HG03280 (cell line): ENCODE measurements around the gene MAGT1.
"Not testable (repeated sequence)": the region's sequence is repeated elsewhere in the genome, so short reads cannot be mapped to it uniquely, and the experiment has no call there.

Source experiments
- ATAC-seq: cut with Tn5 transposase; IDR thresholded peaks from one replicate; pipeline ENCODE4 v1.9.1; 2021; ENCODE audit warnings: mild to moderate bottlenecking, moderate library complexity; ENCODE audit not compliant: unreplicated experiment

The MAGT1 gene

DNA sequence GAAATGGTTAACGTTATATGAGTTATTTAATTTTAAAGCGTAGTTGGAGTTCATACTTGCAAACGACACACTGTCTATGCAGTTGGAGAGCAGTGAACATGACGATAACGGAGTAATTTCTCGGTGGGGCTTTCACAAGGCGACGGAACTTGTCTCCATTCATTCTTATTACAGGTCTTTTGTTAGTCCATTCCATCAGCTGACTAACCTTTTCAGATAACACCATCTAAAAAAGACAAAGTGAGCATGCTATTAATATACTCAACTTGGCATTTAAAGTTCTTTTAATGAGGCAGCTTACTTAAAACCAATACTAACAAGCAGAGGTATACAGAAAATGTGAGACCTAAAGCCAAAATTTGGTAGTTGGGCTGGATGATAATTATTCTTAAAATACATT, 19.9 kb downstream of the MAGT1 start:
- ATAC-seq = no peak

DNA sequence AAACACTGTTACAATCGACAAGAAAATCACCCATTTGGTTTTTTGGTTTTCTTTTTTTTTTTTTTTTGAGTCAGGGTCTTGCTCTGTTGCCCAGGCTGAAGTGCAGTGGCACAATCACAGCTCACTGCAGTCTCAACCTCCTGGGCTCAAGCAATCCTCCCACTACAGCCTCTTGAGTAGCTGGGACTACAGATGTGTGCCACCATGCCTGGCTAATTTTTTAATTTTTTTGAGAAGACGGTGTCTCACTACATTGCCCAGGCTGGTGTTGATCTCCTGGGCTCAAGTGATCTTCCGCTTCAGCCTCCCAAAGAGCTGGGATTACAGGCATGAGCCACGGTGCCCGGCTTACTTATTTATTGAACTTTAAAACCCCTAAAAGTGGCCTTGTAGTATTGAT, 63.7 kb downstream of the MAGT1 start:
- ATAC-seq = not testable (repeated sequence)

DNA sequence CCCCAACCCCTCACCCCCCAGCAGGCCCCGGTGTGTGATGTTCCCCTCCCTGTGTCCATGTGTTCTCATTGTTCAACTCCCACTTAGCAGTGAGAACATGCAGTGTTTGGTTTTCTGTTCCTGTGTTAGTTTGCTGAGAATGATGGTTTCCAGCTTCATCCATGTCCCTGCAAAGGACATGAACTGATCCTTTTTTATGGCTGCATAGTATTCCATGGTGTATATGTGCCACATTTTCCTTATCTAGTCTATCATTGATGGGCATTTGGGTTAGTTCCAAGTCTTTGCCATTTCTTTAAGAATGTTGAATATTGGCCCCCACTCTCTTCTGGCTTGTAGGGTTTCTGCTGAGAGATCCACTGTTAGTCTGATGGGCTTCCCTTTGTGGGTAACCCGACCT, 73.2 kb downstream of the MAGT1 start:
- not testable (repeated sequence) for ATAC-seq

DNA sequence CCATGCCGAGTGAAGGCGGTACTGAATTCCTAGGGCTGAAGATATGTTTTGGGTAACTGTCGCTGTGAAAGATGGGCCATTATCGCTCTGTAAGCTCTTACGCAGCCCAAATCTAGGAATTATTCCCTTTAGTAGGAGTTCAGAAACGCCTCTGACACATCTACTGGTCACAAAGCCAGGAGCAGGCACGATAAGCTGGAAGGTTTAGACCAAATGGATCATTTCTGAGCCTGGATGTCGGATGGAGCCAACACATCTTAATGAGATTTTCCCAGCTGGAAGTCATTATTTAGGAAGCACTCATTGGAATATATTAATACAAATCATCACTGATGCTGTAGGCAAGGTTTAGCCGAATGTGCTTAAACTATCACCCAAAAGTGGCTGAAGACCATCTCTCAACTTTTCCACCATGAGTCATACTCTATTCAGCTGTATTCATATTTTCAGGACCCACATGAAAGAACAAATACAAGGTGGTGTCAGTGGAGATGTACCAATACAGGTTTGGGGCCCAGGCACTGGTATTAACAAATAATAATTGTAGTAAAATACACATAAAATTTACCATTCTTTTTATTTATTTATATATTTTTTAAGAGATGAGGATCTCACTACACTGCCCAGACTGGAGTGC, 75.0 kb downstream of the MAGT1 start:
- no peak for ATAC-seq

DNA sequence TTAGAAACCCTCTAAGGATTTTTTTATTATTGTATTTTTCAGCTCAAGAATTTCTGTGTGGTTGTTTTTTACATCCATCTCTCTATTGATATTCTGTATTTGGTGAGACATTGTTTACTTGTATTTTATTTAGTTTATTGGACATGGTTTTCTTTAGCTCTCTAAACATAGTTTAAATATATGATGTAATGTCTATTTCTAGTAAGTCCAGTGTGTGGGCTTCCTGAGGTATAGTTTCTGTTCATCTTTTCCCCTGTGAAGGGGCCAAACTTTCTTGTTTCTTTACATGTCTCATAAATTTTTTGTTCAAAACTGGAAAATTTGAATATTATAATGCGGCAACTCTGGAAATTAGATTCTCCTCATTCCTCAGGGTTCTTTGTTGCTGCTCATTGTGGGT, 81.0 kb downstream of the MAGT1 start:
- ATAC-seq = no peak

DNA sequence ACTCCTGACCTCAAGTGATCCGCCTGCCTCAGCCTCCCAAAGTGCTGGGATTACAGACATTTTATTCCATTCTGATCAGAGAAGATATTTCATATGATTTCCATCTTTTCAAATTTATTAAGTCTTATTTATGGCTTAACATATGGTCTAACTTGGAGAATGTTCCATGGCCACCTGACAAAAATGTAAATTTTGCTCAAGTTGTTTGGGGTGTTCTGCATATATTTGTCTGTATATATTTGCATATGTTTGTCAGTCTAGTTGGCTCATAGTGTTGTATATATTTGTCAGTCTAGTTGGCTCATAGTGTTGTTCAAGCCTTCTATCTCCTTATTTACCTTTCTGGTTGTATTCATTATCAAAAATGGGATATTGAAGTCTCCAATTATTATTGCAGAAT, 93.0 kb downstream of the MAGT1 start:
- no peak for ATAC-seq

DNA sequence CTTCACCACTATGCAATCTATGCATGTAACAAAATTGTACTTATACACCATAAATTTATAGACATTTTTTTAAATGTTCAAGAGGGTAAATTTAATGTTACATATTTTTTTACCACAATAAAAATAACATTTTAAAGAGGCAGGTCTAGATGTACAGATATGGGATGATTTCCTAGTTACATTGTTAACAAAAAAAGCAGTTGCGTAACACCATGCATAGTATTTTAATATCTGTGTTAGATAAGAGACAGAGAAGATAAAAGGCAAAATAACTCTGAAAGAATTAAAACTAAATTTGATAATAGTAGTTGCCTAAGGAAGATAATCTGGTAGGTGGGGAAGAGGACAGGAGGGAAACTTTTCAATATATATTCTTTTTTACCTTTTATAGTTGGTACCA, 100.1 kb downstream of the MAGT1 start:
- no peak for ATAC-seq

DNA sequence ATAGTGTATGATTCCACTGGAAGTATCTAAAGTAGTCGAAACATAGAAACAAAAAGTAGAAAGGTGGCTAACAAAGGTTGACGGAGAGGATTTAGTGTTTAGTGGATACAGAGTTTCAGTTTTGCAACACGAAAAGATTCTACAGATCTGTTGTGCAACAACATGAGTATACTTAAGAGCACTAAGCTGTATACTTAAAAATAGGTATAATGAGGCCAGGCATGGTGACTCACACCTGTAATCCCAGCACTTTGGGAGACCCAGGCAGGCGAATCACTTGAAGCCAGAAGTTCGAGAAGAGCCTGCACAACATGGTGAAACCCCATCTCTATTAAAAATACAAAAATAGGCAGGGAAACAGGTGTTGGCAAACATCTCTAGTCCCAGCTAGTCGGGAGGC, 101.3 kb downstream of the MAGT1 start:
- no peak for ATAC-seq

DNA sequence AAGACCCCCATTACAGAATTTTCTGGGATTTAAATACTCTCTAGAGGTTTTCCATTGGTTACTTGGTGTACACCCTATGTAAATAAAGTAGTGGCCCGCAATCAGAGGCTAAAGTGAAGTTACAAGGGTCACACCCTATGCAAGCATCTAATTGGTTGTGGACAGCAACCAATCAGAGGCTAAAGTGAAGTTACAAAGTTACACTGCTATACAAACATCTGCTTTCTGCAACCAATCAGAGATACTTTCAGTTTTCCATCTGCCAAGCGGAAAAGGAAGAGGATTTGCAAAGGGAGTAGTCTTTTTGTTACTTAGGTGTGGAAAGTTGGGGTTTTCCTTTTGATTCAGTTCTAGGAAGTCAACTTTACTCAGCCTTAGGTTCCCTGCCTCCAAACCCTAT, 107.2 kb downstream of the MAGT1 start:
- ATAC-seq = no peak

DNA sequence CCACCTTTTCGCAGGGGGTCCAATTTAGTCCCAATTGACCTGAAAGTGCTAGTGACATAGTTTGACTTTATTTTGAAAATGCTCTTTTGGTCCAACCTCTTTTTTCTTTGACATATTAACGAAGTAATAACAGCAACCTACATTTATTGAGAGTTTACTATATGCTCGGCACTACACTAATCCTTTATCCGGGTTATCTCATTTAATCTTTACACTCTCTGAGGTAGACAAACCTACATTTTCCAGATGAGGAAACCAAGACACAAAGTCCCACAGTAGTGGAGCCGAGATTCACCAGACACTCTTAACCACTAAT, 108.9 kb downstream of the MAGT1 start:
- ATAC-seq = peak; percentile 13

DNA sequence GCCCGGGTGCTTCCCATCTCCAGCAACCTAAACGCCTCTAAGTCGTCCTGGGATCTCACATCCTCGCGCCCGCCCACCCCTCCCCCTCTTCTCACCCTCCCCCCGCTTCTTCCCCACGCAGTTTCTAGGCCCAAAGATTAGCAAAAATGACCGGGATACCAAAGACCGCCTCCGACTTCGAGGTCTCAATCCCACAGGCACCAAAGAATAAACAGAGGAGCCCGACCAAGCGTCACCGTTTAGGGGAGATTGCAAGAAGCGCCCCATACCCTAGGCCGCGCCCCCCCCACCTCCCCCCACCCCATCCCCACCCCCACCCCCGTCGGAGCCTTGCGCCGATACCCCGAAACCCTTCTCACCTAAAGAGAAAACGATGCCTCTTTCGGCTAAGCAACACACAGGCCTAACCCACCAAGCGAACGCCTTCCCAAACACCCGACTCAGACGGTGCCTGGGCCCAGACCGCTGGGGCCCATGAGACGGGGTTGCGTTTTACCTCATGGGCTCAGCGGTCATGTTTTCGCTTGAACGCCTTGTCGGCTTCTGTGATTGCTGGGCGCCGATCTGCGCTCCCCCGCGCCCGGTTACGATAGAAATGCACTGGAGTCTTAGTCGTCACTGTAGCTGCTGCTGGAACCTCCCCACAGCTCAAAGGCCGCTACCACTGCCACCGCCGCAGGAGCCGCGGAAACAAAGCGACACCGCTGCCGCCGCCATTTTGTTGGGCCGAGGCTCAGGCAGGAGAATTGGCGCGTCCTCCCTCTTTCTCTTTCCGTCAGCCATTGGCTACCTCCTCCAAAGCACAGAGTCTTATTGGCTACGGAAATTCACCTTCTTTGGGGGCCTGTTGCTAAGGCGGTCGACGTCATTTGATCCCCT, 109.5 kb downstream of the MAGT1 start, which contains the start of gene ATRX:
ATRX (minus strand) TSS at position 731 of the 879 bp plus-strand sequence; CDS start at position 516, 215 bp downstream.
- ATAC-seq = peak; percentile 95

DNA sequence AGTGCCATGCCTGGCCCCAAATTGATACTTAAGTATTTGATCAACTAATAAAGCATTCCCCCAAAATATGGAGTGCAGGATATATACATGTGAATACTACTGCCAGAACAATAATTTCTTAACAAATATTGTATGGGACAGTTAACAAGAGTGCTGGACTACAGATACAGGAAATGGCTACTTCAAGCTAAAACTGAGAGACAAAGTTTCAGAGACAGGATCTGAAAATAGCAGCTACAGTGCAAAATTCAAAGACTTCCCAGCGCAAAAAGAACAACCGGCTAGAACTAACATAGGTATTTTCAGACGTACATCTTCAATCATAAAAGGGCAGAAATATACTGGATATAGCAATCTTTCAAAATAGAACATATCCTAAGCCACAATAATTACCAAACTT, 115.5 kb downstream of the MAGT1 start:
- no peak for ATAC-seq

DNA sequence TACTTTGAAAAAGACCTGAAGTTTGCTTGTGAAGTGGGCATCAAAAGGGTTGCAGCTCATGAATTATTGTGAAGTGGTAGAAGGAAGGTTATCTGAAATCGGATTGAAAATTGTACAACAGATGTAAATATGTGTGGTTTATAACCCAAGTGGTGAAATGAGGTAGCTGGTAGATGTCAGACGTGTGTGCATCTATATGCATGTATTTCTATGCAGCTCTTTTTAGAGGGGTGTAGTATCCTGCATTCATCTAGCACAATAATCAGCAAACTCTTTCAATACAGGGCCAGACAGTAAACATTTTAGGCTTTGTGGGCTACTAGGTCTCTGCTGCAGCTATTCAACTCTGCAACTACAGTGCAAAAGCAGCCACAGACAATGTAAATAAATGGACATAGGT, 118.6 kb downstream of the MAGT1 start:
- no peak for ATAC-seq
